ENCODE results near the gene FHL2. TPM values are rescaled to one million over a fixed set of nuclear protein-coding genes. Genes with fewer than 3 reads are reported as not detected.

The FHL2 gene
- total and polyA plus RNA-seq, 2 of the 13 experiments (the other 11 are each of a cell fraction or from before 2014, with no cell fraction given), result 1.9 to 74.8 TPM

DNA sequence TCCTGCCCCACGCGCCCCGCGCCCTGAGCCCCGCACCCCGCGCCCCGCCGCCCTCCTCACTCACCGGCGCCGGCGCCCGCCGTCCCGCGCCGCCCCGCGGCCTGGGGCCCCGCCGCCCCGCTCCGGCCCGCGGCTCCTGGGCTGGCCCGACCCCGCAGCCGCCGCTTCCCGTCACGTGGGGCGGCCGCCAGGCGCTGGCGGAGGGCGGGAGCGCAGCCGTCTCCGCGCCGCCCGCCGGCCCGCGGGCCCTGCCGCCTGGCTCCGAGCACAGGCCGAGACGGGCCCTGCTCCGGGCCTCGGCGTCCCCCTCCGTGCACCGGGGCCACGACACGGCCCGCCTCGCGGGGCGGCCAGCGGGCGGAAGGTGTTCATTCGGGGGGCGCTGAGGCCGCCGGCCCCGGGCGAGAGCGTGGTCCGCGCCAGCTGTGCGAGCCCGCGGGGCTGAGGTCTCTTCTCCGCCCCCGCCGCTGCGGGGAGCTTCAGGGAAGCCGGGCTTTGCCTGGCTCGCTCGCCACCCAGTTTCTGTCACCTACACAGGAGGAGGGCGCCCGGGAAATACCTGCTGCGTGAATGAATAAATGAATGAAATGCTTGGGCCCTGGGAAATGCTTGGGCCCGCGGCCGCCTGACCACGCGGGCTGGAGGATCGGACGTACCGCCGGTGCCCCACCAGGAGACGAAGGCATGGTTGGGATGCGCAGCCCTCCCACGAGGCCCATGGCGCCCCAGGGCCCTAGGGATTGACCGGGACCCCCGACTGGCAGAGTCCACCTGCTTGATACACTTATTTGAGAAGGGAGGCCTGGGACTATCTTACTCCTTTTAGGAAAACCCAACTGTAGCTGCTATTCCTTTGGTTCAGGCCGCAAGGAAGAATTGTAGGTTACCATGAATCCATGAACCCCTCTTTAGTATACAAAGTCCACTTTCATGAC lies 69.0 kb downstream of the FHL2 start, which contains the start of gene TGFBRAP1 (continued):
- peak; percentile 62 for TF ChIP-seq GABPB1 (CRISPR knock-in tag; IDR thresholded peaks at IDR 0.05)
- TF ChIP-seq ZFYVE20 (CRISPR knock-in tag; IDR thresholded peaks at IDR 0.05; ENCODE audit: borderline replicate concordance, low read depth), result peak; percentile 36; the same call in 1 of the 2 replicates
- no peak for TF ChIP-seq ZNF496 (CRISPR knock-in tag; IDR thresholded peaks at IDR 0.05; ENCODE audit: insufficient replicate concordance)
- TF ChIP-seq, protein P1, sequence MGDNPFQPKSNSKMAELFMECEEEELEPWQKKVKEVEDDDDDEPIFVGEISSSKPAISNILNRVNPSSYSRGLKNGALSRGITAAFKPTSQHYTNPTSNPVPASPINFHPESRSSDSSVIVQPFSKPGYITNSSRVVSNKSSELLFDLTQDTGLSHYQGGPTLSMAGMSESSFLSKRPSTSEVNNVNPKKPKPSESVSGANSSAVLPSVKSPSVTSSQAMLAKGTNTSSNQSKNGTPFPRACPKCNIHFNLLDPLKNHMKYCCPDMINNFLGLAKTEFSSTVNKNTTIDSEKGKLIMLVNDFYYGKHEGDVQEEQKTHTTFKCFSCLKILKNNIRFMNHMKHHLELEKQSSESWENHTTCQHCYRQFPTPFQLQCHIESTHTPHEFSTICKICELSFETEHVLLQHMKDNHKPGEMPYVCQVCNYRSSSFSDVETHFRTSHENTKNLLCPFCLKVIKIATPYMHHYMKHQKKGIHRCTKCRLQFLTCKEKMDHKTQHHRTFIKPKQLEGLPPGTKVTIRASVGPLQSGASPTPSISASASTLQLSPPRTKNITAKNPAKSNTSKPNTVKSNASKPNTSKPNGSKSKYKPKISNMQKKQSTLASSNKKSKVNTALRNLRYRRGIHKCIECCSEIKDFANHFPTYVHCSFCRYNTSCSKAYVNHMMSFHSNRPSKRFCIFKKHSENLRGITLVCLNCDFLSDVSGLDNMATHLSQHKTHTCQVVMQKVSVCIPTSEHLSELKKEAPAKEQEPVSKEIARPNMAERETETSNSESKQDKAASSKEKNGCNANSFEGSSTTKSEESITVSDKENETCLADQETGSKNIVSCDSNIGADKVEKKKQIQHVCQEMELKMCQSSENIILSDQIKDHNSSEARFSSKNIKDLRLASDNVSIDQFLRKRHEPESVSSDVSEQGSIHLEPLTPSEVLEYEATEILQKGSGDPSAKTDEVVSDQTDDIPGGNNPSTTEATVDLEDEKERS (CRISPR knock-in tag; IDR thresholded peaks at IDR 0.05), result no peak
- no peak for TF ChIP-seq PAWR (CRISPR knock-in tag; IDR thresholded peaks at IDR 0.05; ENCODE audit: borderline replicate concordance)
- TF ChIP-seq, protein P2, sequence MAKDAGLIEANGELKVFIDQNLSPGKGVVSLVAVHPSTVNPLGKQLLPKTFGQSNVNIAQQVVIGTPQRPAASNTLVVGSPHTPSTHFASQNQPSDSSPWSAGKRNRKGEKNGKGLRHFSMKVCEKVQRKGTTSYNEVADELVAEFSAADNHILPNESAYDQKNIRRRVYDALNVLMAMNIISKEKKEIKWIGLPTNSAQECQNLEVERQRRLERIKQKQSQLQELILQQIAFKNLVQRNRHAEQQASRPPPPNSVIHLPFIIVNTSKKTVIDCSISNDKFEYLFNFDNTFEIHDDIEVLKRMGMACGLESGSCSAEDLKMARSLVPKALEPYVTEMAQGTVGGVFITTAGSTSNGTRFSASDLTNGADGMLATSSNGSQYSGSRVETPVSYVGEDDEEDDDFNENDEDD (CRISPR knock-in tag; IDR thresholded peaks at IDR 0.05; ENCODE audit: borderline replicate concordance), result peak; percentile 70
- no peak for TF ChIP-seq ZNF432 (CRISPR knock-in tag; IDR thresholded peaks at IDR 0.05; ENCODE audit: borderline replicate concordance)
- TF ChIP-seq ZSCAN12 (CRISPR knock-in tag; IDR thresholded peaks at IDR 0.05), result peak; percentile 72; the same call in 1 of the 2 replicates
- peak; percentile 68 for TF ChIP-seq SPEN (CRISPR knock-in tag; IDR thresholded peaks at IDR 0.05; ENCODE audit: low read depth)
- TF ChIP-seq CCAR2 (optimal IDR thresholded peaks at IDR 0.05; ENCODE audit: low read depth, low read length), result no peak
- TF ChIP-seq ZNF790 (CRISPR knock-in tag; IDR thresholded peaks at IDR 0.05; ENCODE audit: borderline replicate concordance), result no peak
- peak; percentile 68 for TF ChIP-seq ZNF225 (CRISPR knock-in tag; IDR thresholded peaks at IDR 0.05)
- TF ChIP-seq YY1 (IDR thresholded peaks at IDR 0.05; ENCODE audit: insufficient read depth, insufficient replicate concordance, low read depth, low read length), result peak; percentile 42
- TF ChIP-seq, protein P3, sequence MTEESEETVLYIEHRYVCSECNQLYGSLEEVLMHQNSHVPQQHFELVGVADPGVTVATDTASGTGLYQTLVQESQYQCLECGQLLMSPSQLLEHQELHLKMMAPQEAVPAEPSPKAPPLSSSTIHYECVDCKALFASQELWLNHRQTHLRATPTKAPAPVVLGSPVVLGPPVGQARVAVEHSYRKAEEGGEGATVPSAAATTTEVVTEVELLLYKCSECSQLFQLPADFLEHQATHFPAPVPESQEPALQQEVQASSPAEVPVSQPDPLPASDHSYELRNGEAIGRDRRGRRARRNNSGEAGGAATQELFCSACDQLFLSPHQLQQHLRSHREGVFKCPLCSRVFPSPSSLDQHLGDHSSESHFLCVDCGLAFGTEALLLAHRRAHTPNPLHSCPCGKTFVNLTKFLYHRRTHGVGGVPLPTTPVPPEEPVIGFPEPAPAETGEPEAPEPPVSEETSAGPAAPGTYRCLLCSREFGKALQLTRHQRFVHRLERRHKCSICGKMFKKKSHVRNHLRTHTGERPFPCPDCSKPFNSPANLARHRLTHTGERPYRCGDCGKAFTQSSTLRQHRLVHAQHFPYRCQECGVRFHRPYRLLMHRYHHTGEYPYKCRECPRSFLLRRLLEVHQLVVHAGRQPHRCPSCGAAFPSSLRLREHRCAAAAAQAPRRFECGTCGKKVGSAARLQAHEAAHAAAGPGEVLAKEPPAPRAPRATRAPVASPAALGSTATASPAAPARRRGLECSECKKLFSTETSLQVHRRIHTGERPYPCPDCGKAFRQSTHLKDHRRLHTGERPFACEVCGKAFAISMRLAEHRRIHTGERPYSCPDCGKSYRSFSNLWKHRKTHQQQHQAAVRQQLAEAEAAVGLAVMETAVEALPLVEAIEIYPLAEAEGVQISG (CRISPR knock-in tag; IDR thresholded peaks at IDR 0.05), result peak; percentile 68
- TF ChIP-seq, protein P4, sequence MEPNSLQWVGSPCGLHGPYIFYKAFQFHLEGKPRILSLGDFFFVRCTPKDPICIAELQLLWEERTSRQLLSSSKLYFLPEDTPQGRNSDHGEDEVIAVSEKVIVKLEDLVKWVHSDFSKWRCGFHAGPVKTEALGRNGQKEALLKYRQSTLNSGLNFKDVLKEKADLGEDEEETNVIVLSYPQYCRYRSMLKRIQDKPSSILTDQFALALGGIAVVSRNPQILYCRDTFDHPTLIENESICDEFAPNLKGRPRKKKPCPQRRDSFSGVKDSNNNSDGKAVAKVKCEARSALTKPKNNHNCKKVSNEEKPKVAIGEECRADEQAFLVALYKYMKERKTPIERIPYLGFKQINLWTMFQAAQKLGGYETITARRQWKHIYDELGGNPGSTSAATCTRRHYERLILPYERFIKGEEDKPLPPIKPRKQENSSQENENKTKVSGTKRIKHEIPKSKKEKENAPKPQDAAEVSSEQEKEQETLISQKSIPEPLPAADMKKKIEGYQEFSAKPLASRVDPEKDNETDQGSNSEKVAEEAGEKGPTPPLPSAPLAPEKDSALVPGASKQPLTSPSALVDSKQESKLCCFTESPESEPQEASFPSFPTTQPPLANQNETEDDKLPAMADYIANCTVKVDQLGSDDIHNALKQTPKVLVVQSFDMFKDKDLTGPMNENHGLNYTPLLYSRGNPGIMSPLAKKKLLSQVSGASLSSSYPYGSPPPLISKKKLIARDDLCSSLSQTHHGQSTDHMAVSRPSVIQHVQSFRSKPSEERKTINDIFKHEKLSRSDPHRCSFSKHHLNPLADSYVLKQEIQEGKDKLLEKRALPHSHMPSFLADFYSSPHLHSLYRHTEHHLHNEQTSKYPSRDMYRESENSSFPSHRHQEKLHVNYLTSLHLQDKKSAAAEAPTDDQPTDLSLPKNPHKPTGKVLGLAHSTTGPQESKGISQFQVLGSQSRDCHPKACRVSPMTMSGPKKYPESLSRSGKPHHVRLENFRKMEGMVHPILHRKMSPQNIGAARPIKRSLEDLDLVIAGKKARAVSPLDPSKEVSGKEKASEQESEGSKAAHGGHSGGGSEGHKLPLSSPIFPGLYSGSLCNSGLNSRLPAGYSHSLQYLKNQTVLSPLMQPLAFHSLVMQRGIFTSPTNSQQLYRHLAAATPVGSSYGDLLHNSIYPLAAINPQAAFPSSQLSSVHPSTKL (CRISPR knock-in tag; IDR thresholded peaks at IDR 0.05), result 0 out of 2 replicates have a peak, but pooled peaks have one; percentile 44
- TF ChIP-seq ZNF136 (CRISPR knock-in tag; IDR thresholded peaks at IDR 0.05; ENCODE audit: low read depth), result no peak

Measured in HepG2 (cell line).